Measurements from ENCODE around the gene POLR2H. TPM values are rescaled to one million over a fixed set of nuclear protein-coding genes. Genes with fewer than 3 reads are reported as not detected.
A peak's percentile ranks its signal among the peaks of the same experiment; 100 is the strongest.

Gene POLR2H
- total and polyA plus RNA-seq, 2 donors (not counting 1 experiment from before 2014, with no cell fraction given): 60.4 to 106 TPM

GRCh38 chr3:184323696-184324095, 37.8 kb upstream of the POLR2H start:
- DNase-seq (no peak), ATAC-seq (ENCODE audit: low read depth) (no peak)
- H3K27ac Mint-ChIP-seq: no peak overlapping the region
- Histone ChIP-seq H3K36me3 (replicated peaks in 1 of 2; ENCODE audit: control extremely low read depth in 1 of 2, control insufficient read depth in 1 of 2, extremely low read depth in 1 of 2, insufficient read depth in 2 of 2, low read length in 1 of 2) (peaks cover 6 to 92% of the 10 kb centered on the region in 2 experiments), H3K9me3 (ENCODE audit: control extremely low read depth in 1 of 3, control insufficient read depth in 2 of 3, insufficient read depth in 1 of 3, low read length in 2 of 3) (no peaks in the 10 kb centered on the region), H3K9ac (ENCODE audit: low read length) (no peak overlapping the region), H3K27ac (ENCODE audit: low read length in 2 of 2) (no peak overlapping the region), H3K79me2 (ENCODE audit: control insufficient read depth, insufficient read depth, low read length) (peaks cover 4% of the 10 kb centered on the region), H4K20me1 (ENCODE audit: control insufficient read depth, insufficient read depth, low read length, poor library complexity, severe bottlenecking) (peaks cover 47% of the 10 kb centered on the region), H3K4me2 (replicated peaks; ENCODE audit: low read depth, low read length, poor library complexity, severe bottlenecking) (no peak overlapping the region), H3K4me1 (ENCODE audit: control insufficient read depth in 2 of 2, insufficient read depth in 2 of 2, low read length in 2 of 2) (no peaks in the 10 kb centered on the region), H2AFZ (ENCODE audit: insufficient read depth, low read depth, low read length, poor library complexity, severe bottlenecking) (no peak overlapping the region), H3K4me3 (ENCODE audit: control extremely low read depth in 1 of 5, extremely low read depth in 1 of 5, insufficient read depth in 1 of 5, low read depth in 2 of 5, low read length in 4 of 5) (no peak overlapping the region), H3K27me3 (replicated peaks in 1 of 4; ENCODE audit: control extremely low read depth in 1 of 4, control insufficient read depth in 3 of 4, insufficient read depth in 4 of 4, low read length in 3 of 4) (no peaks in the 10 kb centered on the region)
- no peaks in the 10 kb centered on the region for H3K27me3 Mint-ChIP-seq
- intact Hi-C loops (cut with micrococcal nuclease): no loop called here
- TF ChIP-seq EZH2 (IDR thresholded peaks at IDR 0.05; ENCODE audit: borderline replicate concordance, insufficient read depth, low read depth, low read length, poor library complexity, severe bottlenecking) (no peak), CTCF (IDR thresholded peaks at IDR 0.05) (no peak)
- WGBS (ENCODE audit: insufficient coverage): 100% methylated on average over 8 of the region's 8 CpGs
- POLR2A ChIA-PET: no interaction called here
- no peaks in the 10 kb centered on the region for H3K9me3 Mint-ChIP-seq (ENCODE audit: insufficient read depth)
- CTCF ChIA-PET: no interaction called here
- H3K4me1 Mint-ChIP-seq: peaks cover 3% of the 10 kb centered on the region
- H3K4me3 Mint-ChIP-seq: no peak overlapping the region

- H3K4me3 ChIP-seq (ENCODE audit: control extremely low read depth in 1 of 5, extremely low read depth in 1 of 5, insufficient read depth in 1 of 5, low read depth in 2 of 5, low read length in 4 of 5): no peak overlapping the region
- H3K27me3 Mint-ChIP-seq: no peaks in the 10 kb centered on the region
- POLR2A ChIA-PET: no interaction called here
- intact Hi-C loops (cut with micrococcal nuclease): no loop called here
- peaks cover 6 to 95% of the 10 kb centered on the region in 2 experiments for H3K36me3 ChIP-seq (replicated peaks in 1 of 2; ENCODE audit: control extremely low read depth in 1 of 2, control insufficient read depth in 1 of 2, extremely low read depth in 1 of 2, insufficient read depth in 2 of 2, low read length in 1 of 2)
- CTCF ChIA-PET: no interaction called here
- no peaks in the 10 kb centered on the region for H3K27me3 ChIP-seq (replicated peaks in 1 of 4; ENCODE audit: control extremely low read depth in 1 of 4, control insufficient read depth in 3 of 4, insufficient read depth in 4 of 4, low read length in 3 of 4)
- ATAC-seq (ENCODE audit: low read depth) (no peak), DNase-seq (no peak)
- no peaks in the 10 kb centered on the region for H3K9me3 Mint-ChIP-seq (ENCODE audit: insufficient read depth)
- no peaks in the 10 kb centered on the region for H3K4me1 Mint-ChIP-seq
- H3K4me1 ChIP-seq (ENCODE audit: control insufficient read depth in 2 of 2, insufficient read depth in 2 of 2, low read length in 2 of 2): no peaks in the 10 kb centered on the region
- peak overlapping the region; percentile 37 for H3K27ac Mint-ChIP-seq
- H3K79me2 ChIP-seq (ENCODE audit: control insufficient read depth, insufficient read depth, low read length): no peaks in the 10 kb centered on the region
- no peak overlapping the region for H2AFZ ChIP-seq (ENCODE audit: insufficient read depth, low read depth, low read length, poor library complexity, severe bottlenecking)
- no peak for TF ChIP-seq EZH2 (IDR thresholded peaks at IDR 0.05; ENCODE audit: borderline replicate concordance, insufficient read depth, low read depth, low read length, poor library complexity, severe bottlenecking)
- TF ChIP-seq CTCF (IDR thresholded peaks at IDR 0.05): no peak
- no peak overlapping the region for H3K9ac ChIP-seq (ENCODE audit: low read length)
- no peak overlapping the region for H3K4me3 Mint-ChIP-seq
- H3K4me2 ChIP-seq (replicated peaks; ENCODE audit: low read depth, low read length, poor library complexity, severe bottlenecking): no peak overlapping the region
- H3K9me3 ChIP-seq (ENCODE audit: control extremely low read depth in 1 of 3, control insufficient read depth in 2 of 3, insufficient read depth in 1 of 3, low read length in 2 of 3): no peaks in the 10 kb centered on the region
- peaks cover 33% of the 10 kb centered on the region for H4K20me1 ChIP-seq (ENCODE audit: control insufficient read depth, insufficient read depth, low read length, poor library complexity, severe bottlenecking)
- no peak overlapping the region for H3K27ac ChIP-seq (ENCODE audit: low read length in 2 of 2)
- 98% methylated on average over 13 of the region's 13 CpGs for WGBS (ENCODE audit: insufficient coverage)
Observed at GRCh38 chr3:184325269-184325668, 36.2 kb upstream of the POLR2H start.
